Upper lobe of left lung (tissue), 6 donors: ENCODE measurements around the gene ARID1B. TPM values are rescaled to one million over a fixed set of nuclear protein-coding genes. Genes with fewer than 3 reads are reported as not detected.

Experiments
- ATAC-seq, 2 donors: fragments of 200-7000 bp; cut with Tn5 transposase; one replicate each; pipeline ENCODE4 v1.9.1; 2022; ENCODE audit warnings: mild to moderate bottlenecking in 2 of 2, moderate library complexity in 2 of 2; ENCODE audit not compliant: low FRiP score in 2 of 2
- DNase-seq, 2 donors: peaks; one replicate each; pipeline ENCODE4 v3.0.0-alpha.2; 2019 to 2020
- H3K27ac ChIP-seq, 4 donors: fragments of 200-600 bp; sonication (generic); one replicate each; pipeline ENCODE4 v1.5.1; 2016 to 2019
- H3K27me3 ChIP-seq, 4 donors: fragments of 200-600 bp; sonication (generic); one replicate each; pipeline ENCODE4 v1.5.1; 2017 to 2019
- H3K36me3 ChIP-seq, 4 donors: fragments of 200-600 bp; sonication (generic); one replicate each; pipeline ENCODE4 v1.5.1; 2016 to 2019
- H3K4me1 ChIP-seq, 4 donors: fragments of 200-600 bp; sonication (generic); one replicate each; pipeline ENCODE4 v1.5.1; 2018 to 2019
- H3K4me3 ChIP-seq, 4 donors: fragments of 200-600 bp; sonication (generic); one replicate each; pipeline ENCODE4 v1.5.1; 2017 to 2019; ENCODE audit warnings: mild to moderate bottlenecking in 2 of 4, moderate library complexity in 1 of 4
- H3K9me3 ChIP-seq, 4 donors: fragments of 200-600 bp; sonication (generic); one replicate each; pipeline ENCODE4 v1.5.1; 2018 to 2019
- EP300 ChIP-seq, 4 donors: sonication (generic); formaldehyde crosslinking; IDR thresholded peaks; one replicate each; pipeline ENCODE4 v1.5.1; 2017; ENCODE audit warnings: antibody characterized with exemption in 4 of 4, control low read depth in 2 of 4
- POLR2A ChIP-seq, 4 donors: fragments of 450-650 bp; IDR thresholded peaks; one replicate each; pipeline ENCODE4 v1.5.1; 2016 to 2017; ENCODE audit warnings: antibody characterized with exemption in 4 of 4, mild to moderate bottlenecking in 2 of 4
- POLR2AphosphoS5 ChIP-seq, 2 donors: sonication (generic); formaldehyde crosslinking; IDR thresholded peaks; one replicate each; pipeline ENCODE4 v1.5.1; 2017; ENCODE audit warnings: antibody characterized with exemption in 2 of 2
- WGBS, 2 donors: methylation state at CpG; one replicate each; pipeline ENCODE4 v1.1.5; 2017 to 2018; 5-methylcytosine and 5-hydroxymethylcytosine counted together
- total RNA-seq, 6 donors: library from RNA; depleted of rRNA in 4 of 6; stranded (reverse); fragments of >200 nt in 4 of 6; gene quantifications; one replicate each; pipeline versions ENCODE4 v1.1.0 to v1.2.1, GENCODE V29; 2016 to 2021
- TF ChIP-seq, protein P1 (sequence below), 6 experiments: fragments of 450-650 bp in 4 of 6; fragments of 200-600 bp in 2 of 6; sonication (generic) in 2 of 6; IDR thresholded peaks; one replicate each; pipeline ENCODE4 v1.5.1; 2016 to 2019; ENCODE audit warnings: antibody characterized with exemption in 6 of 6
- donor health status: DM: no; HTN: no; CAD: no; lungs with moderate emphysema.
- donor health status: DM: no; HTN: yes; CAD: no; lungs with severe emphysema.

ARID1B gene
- total RNA-seq, 6 donors from 2014 or later, result 66.4 to 168 (median 109) TPM

DNA sequence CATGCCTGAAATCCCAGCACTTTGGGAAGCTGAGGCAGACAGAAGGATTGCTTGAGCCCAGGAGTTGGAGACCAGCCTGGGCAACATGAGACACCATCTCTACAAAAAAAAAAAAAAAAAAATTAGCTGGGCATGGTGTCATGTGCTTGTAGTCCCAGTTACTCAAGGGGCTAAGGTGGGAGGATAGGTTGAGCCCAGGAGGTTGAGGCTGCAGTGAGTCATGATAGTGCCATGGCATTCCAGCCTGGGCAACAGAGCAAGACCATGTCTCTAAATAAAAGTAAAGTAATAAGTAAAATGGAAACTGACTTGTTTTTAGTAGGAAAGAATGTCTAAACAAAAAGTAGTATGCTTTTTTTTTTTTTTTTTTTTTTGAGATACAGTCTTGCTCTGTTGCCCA, 240.7 kb downstream of the ARID1B start:
- H3K36me3 ChIP-seq, result no peaks in the 10 kb centered on the region
- no peaks in the 10 kb centered on the region for H3K27me3 ChIP-seq
- TF ChIP-seq POLR2A (IDR thresholded peaks at IDR 0.05) (no peak), POLR2AphosphoS5 (IDR thresholded peaks at IDR 0.05) (no peak), EP300 (IDR thresholded peaks at IDR 0.05) (no peak)
- TF ChIP-seq, protein P1, sequence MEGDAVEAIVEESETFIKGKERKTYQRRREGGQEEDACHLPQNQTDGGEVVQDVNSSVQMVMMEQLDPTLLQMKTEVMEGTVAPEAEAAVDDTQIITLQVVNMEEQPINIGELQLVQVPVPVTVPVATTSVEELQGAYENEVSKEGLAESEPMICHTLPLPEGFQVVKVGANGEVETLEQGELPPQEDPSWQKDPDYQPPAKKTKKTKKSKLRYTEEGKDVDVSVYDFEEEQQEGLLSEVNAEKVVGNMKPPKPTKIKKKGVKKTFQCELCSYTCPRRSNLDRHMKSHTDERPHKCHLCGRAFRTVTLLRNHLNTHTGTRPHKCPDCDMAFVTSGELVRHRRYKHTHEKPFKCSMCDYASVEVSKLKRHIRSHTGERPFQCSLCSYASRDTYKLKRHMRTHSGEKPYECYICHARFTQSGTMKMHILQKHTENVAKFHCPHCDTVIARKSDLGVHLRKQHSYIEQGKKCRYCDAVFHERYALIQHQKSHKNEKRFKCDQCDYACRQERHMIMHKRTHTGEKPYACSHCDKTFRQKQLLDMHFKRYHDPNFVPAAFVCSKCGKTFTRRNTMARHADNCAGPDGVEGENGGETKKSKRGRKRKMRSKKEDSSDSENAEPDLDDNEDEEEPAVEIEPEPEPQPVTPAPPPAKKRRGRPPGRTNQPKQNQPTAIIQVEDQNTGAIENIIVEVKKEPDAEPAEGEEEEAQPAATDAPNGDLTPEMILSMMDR (IDR thresholded peaks at IDR 0.05), result no peak
- H3K4me3 ChIP-seq, result no peak overlapping the region
- H3K9me3 ChIP-seq, result no peaks in the 10 kb centered on the region
- peaks cover 17 to 22% (median 20%) of the 10 kb centered on the region in 4 donors for H3K4me1 ChIP-seq
- no peak for DNase-seq
- no peak overlapping the region for H3K27ac ChIP-seq
- no peak for ATAC-seq

DNA sequence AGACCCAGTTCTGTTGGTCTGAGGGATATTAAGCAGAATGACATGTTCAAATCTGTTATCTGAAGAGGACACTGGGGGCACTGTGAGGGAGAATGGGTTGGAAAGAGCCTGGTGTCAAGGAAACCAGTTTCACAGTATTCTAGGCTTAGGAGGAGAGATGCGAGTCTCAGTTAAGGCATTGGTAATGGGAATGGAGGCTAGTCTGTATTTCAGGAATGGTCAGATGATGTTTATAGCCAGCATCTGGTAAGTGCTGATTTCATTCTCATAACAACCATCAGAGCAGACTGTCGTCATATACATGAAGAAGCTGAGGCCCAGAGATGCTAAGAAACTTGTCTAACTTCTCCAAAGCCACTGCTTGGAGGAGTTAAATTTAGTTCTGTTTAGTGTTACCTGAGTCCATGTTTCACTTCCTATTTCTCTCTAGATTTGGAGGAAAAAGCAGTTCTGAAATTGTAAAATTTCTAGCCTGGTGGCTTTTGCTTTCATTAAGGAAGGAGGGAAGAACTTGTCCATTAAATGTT, 242.0 kb downstream of the ARID1B start:
- ATAC-seq (no peak), DNase-seq (no peak)
- Histone ChIP-seq H3K9me3 (no peaks in the 10 kb centered on the region), H3K4me3 (no peak overlapping the region), H3K4me1 (peaks cover 28 to 35% (median 32%) of the 10 kb centered on the region in 4 donors), H3K36me3 (no peaks in the 10 kb centered on the region), H3K27me3 (no peaks in the 10 kb centered on the region), H3K27ac (no peak overlapping the region)
- 82 to 89% methylated on average over 2 of the region's 2 CpGs for WGBS, 2 donors
- no peak for TF ChIP-seq POLR2A (IDR thresholded peaks at IDR 0.05)
- TF ChIP-seq, protein P1 (IDR thresholded peaks at IDR 0.05), result no peak

GRCh38 chr6:157019733-157020132, 242.6 kb downstream of the ARID1B start:
- TF ChIP-seq, protein P1 (IDR thresholded peaks at IDR 0.05), result no peak
- H3K27me3 ChIP-seq, result no peaks in the 10 kb centered on the region
- peaks cover 30 to 39% (median 32%) of the 10 kb centered on the region in 4 donors for H3K4me1 ChIP-seq
- DNase-seq, result no peak
- no peaks in the 10 kb centered on the region for H3K36me3 ChIP-seq
- H3K4me3 ChIP-seq, result no peak overlapping the region
- peak overlapping the region in 2 of 4 donors; percentile 97 to 99 for H3K27ac ChIP-seq
- no peak for ATAC-seq
- WGBS, 2 donors, result 70 to 71% methylated on average over 7 of the region's 7 CpGs
- H3K9me3 ChIP-seq, result no peaks in the 10 kb centered on the region

DNA sequence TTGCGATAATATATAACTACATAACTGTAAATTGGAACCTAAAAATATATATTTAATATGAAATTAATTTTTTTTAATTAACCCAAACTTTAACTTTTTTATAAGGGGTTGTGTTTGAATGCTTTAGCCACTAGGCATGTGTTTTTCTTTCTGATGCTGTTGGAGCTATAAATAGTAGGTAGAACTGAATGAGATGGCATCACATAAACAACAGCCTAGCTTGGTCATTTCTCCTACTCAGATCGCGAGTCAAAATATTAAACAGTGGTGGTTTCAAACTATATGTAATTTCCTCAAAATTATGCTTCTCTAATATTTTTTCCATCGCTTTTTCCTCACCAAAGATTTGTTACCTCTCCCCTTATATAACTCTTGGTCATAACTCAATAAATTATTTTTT, 243.2 kb downstream of the ARID1B start:
- ATAC-seq, result no peak
- Histone ChIP-seq H3K27me3 (no peaks in the 10 kb centered on the region), H3K36me3 (no peaks in the 10 kb centered on the region), H3K4me1 (peaks cover 30 to 39% (median 32%) of the 10 kb centered on the region in 4 donors), H3K9me3 (no peaks in the 10 kb centered on the region), H3K4me3 (peak overlapping the region; percentile 66 to 73 (median 68)), H3K27ac (peak overlapping the region; percentile 97 to 99 (median 98))
- TF ChIP-seq EP300 (IDR thresholded peaks at IDR 0.05), result no peak
- TF ChIP-seq POLR2A (IDR thresholded peaks at IDR 0.05), result no peak
- TF ChIP-seq, protein P1 (IDR thresholded peaks at IDR 0.05), result no peak
- TF ChIP-seq POLR2AphosphoS5 (IDR thresholded peaks at IDR 0.05), result no peak
- DNase-seq, result no peak
- 24 to 35% methylated on average over 4 of the region's 4 CpGs for WGBS, 2 donors

GRCh38 chr6:157020881-157021343, 243.7 kb downstream of the ARID1B start:
- Histone ChIP-seq H3K27ac (peak overlapping the region; percentile 97 to 99 (median 98)), H3K9me3 (no peaks in the 10 kb centered on the region), H3K4me3 (peak overlapping the region; percentile 66 to 73 (median 68)), H3K4me1 (peaks cover 30 to 39% (median 32%) of the 10 kb centered on the region in 4 donors), H3K36me3 (no peaks in the 10 kb centered on the region), H3K27me3 (no peaks in the 10 kb centered on the region)
- 0 to 1% methylated on average over 34 to 40 of the region's 40 CpGs for WGBS, 2 donors
- ATAC-seq, result peak; percentile 69 to 73
- DNase-seq, result peak; percentile 57 to 92
- TF ChIP-seq, protein P1 (IDR thresholded peaks at IDR 0.05), result no peak
- TF ChIP-seq EP300 (IDR thresholded peaks at IDR 0.05) (no peak), POLR2A (IDR thresholded peaks at IDR 0.05) (no peak), POLR2AphosphoS5 (IDR thresholded peaks at IDR 0.05) (no peak)
